ENCODE measurements around the gene DGKK.
"Not testable (repeated sequence)": the region's sequence is repeated elsewhere in the genome, so short reads cannot be mapped to it uniquely, and the experiment has no call there.

DGKK gene

GRCh38 chrX:50430917-50431575, 39.6 kb downstream of the DGKK start:
- DNase-seq, result no peak

GRCh38 chrX:50428174-50428573, 42.5 kb downstream of the DGKK start:
- DNase-seq, result no peak

- no peak for DNase-seq
Observed at GRCh38 chrX:50407976-50408375, 62.6 kb downstream of the DGKK start.

- DNase-seq, result no peak
Observed at GRCh38 chrX:50403903-50404302, 66.7 kb downstream of the DGKK start.

GRCh38 chrX:50402886-50403285, 67.7 kb downstream of the DGKK start:
- no peak for DNase-seq

GRCh38 chrX:50393902-50394301, 76.7 kb downstream of the DGKK start:
- no peak for DNase-seq

GRCh38 chrX:50386520-50386919, 84.1 kb downstream of the DGKK start:
- no peak for DNase-seq

GRCh38 chrX:50381729-50382415, 88.8 kb downstream of the DGKK start:
- no peak for DNase-seq

GRCh38 chrX:50375481-50376267, 95.0 kb downstream of the DGKK start:
- DNase-seq, result no peak

- DNase-seq, result no peak
Observed at GRCh38 chrX:50372966-50373365, 97.7 kb downstream of the DGKK start.

GRCh38 chrX:50343917-50344316, 126.7 kb downstream of the DGKK start:
- no peak for DNase-seq

GRCh38 chrX:50333308-50333707, 137.3 kb downstream of the DGKK start:
- no peak for DNase-seq

- DNase-seq, result not testable (repeated sequence)
Observed at GRCh38 chrX:50332668-50333067, 138.0 kb downstream of the DGKK start.

GRCh38 chrX:50327235-50327634, 143.4 kb downstream of the DGKK start:
- DNase-seq, result no peak

All from stimulated activated CD4-positive, alpha-beta T cell treated with anti-CD3 and anti-CD28 coated beads, Interleukin-2, amount 100 ng/mL, for 24 hours (primary cell).